GM12878 (cell line): ENCODE data around the gene KCNV2. TPM values are rescaled to one million over a fixed set of nuclear protein-coding genes. Genes with fewer than 3 reads are reported as not detected.

Source experiments
- ATAC-seq: fragments of 200-7000 bp; cut with Tn5 transposase; 3 replicates; pipeline ENCODE4 v1.9.1; 2020; ENCODE audit warnings: mild to moderate bottlenecking, moderate library complexity
- BruUV-seq: library from RNA; stranded (reverse); fragments of 400-500 nt; replicated peaks from 2 replicates; lab custom pipeline; 2021; lab: Mats Ljungman, UMichigan
- CTCF ChIA-PET: fragments of 300-600 bp; sonication (Branson Sonifier 250); formaldehyde crosslinking; extraction: SDS; loops from one replicate; lab custom pipeline; 2021; ENCODE audit warnings: inconsistent platforms; lab: Yijun Ruan, JAX
- POLR2A ChIA-PET: fragments of 350-600 bp; formaldehyde crosslinking; extraction: SDS; loops from one replicate; lab custom pipeline; 2021; ENCODE audit warnings: inconsistent platforms; lab: Charles Lee
- RAD21 ChIA-PET: fragments of 300-600 bp; sonication (Branson Sonifier 250); formaldehyde crosslinking; loops from one replicate; lab custom pipeline; 2023; ENCODE audit warnings: antibody characterized with exemption; ENCODE audit not compliant: unreplicated experiment; lab: Charles Lee
- SMC1A ChIA-PET: fragments of 300-600 bp; sonication (Branson Sonifier 250); formaldehyde crosslinking; loops from one replicate; lab custom pipeline; 2023; ENCODE audit not compliant: unreplicated experiment, uncharacterized antibody; lab: Charles Lee
- DNase-seq: peaks from one replicate; pipeline ENCODE4 v3.0.0-alpha.2; 2011; ENCODE audit warnings: low read depth, low spot score
- FAIRE-seq: peaks from 3 replicates; lab custom pipeline; 2011; peaks lifted over from hg19 to GRCh38; lab: Jason Lieb, UNC
- H2AFZ ChIP-seq: 2 replicates; pipeline ENCODE4 v1.6.0; 2011; ENCODE audit warnings: low read depth, low read length, control low read depth; ENCODE audit not compliant: control insufficient read depth
- H3K27ac ChIP-seq: 2 replicates; pipeline ENCODE4 v1.5.1; 2011; ENCODE audit warnings: control low read depth; ENCODE audit not compliant: control insufficient read depth, insufficient read depth
- H3K27me3 ChIP-seq, 2 experiments: replicated peaks in 1 of 2; 2 replicates each; pipeline versions ENCODE4 v1.6.0 to v1.6.1; 2011; ENCODE audit warnings: low read length in 1 of 2; ENCODE audit not compliant: control insufficient read depth in 2 of 2, insufficient read depth in 2 of 2
- H3K36me3 ChIP-seq, 2 experiments: 2 replicates each; pipeline ENCODE4 v1.5.1; 2011; ENCODE audit warnings: low read length in 1 of 2; ENCODE audit not compliant: control insufficient read depth in 2 of 2, insufficient read depth in 2 of 2
- H3K4me1 ChIP-seq: 2 replicates; pipeline ENCODE4 v1.6.1; 2011; ENCODE audit warnings: mild to moderate bottlenecking, low read length, moderate library complexity, mixed read lengths; ENCODE audit not compliant: control insufficient read depth, insufficient read depth
- H3K4me2 ChIP-seq: 2 replicates; pipeline ENCODE4 v1.6.0; 2011; ENCODE audit warnings: control low read depth; ENCODE audit not compliant: control insufficient read depth, insufficient read depth
- H3K4me3 ChIP-seq: fragments of 200-600 bp; sonication (generic); 2 replicates; pipeline ENCODE4 v1.5.1; 2016
- H3K79me2 ChIP-seq: 2 replicates; pipeline ENCODE4 v1.6.0; 2011; ENCODE audit warnings: low read length; ENCODE audit not compliant: control insufficient read depth, insufficient read depth
- H3K9ac ChIP-seq: 2 replicates; pipeline ENCODE4 v1.8.0; 2011; ENCODE audit warnings: low read length, control low read depth, mixed read lengths; ENCODE audit not compliant: control insufficient read depth, insufficient read depth
- H3K9me3 ChIP-seq: replicated peaks from 3 replicates; pipeline ENCODE4 v1.5.1; 2011; ENCODE audit warnings: mild to moderate bottlenecking, low read length; ENCODE audit not compliant: control insufficient read depth, insufficient read depth
- H4K20me1 ChIP-seq: 2 replicates; pipeline ENCODE4 v1.6.0; 2011; ENCODE audit not compliant: control insufficient read depth, insufficient read depth
- CREB1 ChIP-seq: IDR thresholded peaks from 2 replicates; pipeline ENCODE4 v1.6.1; 2012; ENCODE audit warnings: low read depth, mild to moderate bottlenecking, inconsistent platforms
- NRF1 ChIP-seq: conservative IDR thresholded peaks from 2 replicates; pipeline ENCODE4 v1.6.1; 2011; ENCODE audit warnings: mild to moderate bottlenecking, low read depth, low read length, improper control_type of control experiment
- RBBP5 ChIP-seq: fragments of 200-600 bp; sonication (generic); conservative IDR thresholded peaks from 2 replicates; pipeline ENCODE4 v1.6.1; 2016
- SREBF1 ChIP-seq: IDR thresholded peaks from 2 replicates; pipeline ENCODE4 v1.6.1; 2012; ENCODE audit warnings: mild to moderate bottlenecking, low read length
- WGBS: methylation state at CpG from one replicate; pipeline ENCODE4 v1.1.6; 2016; ENCODE audit warnings: low lambda C conversion rate; ENCODE audit not compliant: insufficient replicate concordance, insufficient coverage; ENCODE audit errors: missing lambda C conversion rate; 5-methylcytosine and 5-hydroxymethylcytosine counted together
- in situ Hi-C: fragments of 300-500 bp; cut with MboI; formaldehyde crosslinking; loops from 9 replicates; pipeline ENCODE4 v1.14.3; 2018; ENCODE audit warnings: mixed read lengths
- intact Hi-C: fragments of 100-400 bp; cut with micrococcal nuclease; formaldehyde crosslinking; loops from one replicate; pipeline ENCODE4 v1.14.2; 2022; ENCODE audit not compliant: unreplicated experiment
- polyA plus RNA-seq, 11 experiments: library from polyadenylated mRNA; depleted of rRNA in 4 of 11; unstranded in 6 of 11; stranded (reverse) in 5 of 11; fragments of >200 nt; fragmentation: Nextera tagmentation in 4 of 11; fragmentation: Illumina TruSeq in 1 of 11; extraction: Ambion mirVana in 4 of 11; extraction: Trizol in 1 of 11; gene quantifications; 1 replicate in 1 of 11; 2 replicates in 10 of 11; pipeline versions ENCODE4 v1.2.1 to v1.2.3, GENCODE V29; 2011 to 2016; ENCODE audit warnings: inconsistent platforms in 2 of 11, missing spikeins in 2 of 11, low read depth in 1 of 11
- total RNA-seq, 4 experiments: library from RNA; depleted of rRNA in 3 of 4; stranded (reverse); fragments of >200 nt in 3 of 4; fragmentation: Illumina TruSeq in 1 of 4; extraction: Trizol in 1 of 4; gene quantifications; 2 replicates each; pipeline versions ENCODE4 v1.2.1 to v1.2.3, GENCODE V29; 2013 to 2021
- TF ChIP-seq, protein P1 (sequence below): IDR thresholded peaks from 2 replicates; pipeline ENCODE4 v1.6.1; 2012; ENCODE audit warnings: improper control_type of control experiment, low read depth, low read length; ENCODE audit not compliant: insufficient replicate concordance
- TF ChIP-seq, protein P2 (sequence below): fragments of 450-650 bp; IDR thresholded peaks from 2 replicates; pipeline ENCODE4 v1.6.1; 2017; ENCODE audit warnings: low read depth, mild to moderate bottlenecking, moderate library complexity
- TF ChIP-seq, protein P3 (sequence below): fragments of 450-650 bp; IDR thresholded peaks from 2 replicates; pipeline ENCODE4 v1.6.1; 2017; ENCODE audit warnings: mild to moderate bottlenecking, moderate library complexity

The KCNV2 gene
- total and polyA plus RNA-seq, 10 of the 15 experiments (the other 5 are each of a cell fraction or from before 2014, with no cell fraction given), result 0.04 to 0.37 (median 0.09) TPM; not detected in 4

DNA sequence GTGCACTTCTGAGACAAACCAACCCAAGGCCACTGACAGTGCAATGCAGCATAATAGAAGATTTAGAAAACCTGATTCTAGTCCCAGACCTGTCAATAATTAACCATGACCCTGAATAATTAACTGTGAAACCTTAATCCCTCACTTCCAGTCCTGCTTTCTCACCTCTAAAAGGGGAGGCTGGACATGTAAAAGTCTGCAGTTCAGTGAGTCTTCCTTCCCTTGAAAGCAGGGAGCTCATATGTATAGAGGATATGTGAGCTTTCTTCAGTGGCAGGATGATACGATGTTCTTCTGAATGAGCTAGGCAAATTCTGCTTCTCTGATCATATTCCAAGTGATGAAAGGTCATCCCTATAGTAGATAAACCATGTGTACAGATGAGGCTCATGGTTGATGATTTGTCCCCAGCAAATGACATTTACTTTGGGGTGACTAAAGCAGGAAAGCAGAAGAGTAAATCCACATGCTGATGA lies 2.9 kb downstream of the KCNV2 start (continued):
- TF ChIP-seq, protein P1, sequence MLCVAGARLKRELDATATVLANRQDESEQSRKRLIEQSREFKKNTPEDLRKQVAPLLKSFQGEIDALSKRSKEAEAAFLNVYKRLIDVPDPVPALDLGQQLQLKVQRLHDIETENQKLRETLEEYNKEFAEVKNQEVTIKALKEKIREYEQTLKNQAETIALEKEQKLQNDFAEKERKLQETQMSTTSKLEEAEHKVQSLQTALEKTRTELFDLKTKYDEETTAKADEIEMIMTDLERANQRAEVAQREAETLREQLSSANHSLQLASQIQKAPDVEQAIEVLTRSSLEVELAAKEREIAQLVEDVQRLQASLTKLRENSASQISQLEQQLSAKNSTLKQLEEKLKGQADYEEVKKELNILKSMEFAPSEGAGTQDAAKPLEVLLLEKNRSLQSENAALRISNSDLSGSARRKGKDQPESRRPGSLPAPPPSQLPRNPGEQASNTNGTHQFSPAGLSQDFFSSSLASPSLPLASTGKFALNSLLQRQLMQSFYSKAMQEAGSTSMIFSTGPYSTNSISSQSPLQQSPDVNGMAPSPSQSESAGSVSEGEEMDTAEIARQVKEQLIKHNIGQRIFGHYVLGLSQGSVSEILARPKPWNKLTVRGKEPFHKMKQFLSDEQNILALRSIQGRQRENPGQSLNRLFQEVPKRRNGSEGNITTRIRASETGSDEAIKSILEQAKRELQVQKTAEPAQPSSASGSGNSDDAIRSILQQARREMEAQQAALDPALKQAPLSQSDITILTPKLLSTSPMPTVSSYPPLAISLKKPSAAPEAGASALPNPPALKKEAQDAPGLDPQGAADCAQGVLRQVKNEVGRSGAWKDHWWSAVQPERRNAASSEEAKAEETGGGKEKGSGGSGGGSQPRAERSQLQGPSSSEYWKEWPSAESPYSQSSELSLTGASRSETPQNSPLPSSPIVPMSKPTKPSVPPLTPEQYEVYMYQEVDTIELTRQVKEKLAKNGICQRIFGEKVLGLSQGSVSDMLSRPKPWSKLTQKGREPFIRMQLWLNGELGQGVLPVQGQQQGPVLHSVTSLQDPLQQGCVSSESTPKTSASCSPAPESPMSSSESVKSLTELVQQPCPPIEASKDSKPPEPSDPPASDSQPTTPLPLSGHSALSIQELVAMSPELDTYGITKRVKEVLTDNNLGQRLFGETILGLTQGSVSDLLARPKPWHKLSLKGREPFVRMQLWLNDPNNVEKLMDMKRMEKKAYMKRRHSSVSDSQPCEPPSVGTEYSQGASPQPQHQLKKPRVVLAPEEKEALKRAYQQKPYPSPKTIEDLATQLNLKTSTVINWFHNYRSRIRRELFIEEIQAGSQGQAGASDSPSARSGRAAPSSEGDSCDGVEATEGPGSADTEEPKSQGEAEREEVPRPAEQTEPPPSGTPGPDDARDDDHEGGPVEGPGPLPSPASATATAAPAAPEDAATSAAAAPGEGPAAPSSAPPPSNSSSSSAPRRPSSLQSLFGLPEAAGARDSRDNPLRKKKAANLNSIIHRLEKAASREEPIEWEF, result no peak
- TF ChIP-seq CREB1, result no peak
- no peak for TF ChIP-seq RBBP5
- TF ChIP-seq SREBF1, result no peak

DNA sequence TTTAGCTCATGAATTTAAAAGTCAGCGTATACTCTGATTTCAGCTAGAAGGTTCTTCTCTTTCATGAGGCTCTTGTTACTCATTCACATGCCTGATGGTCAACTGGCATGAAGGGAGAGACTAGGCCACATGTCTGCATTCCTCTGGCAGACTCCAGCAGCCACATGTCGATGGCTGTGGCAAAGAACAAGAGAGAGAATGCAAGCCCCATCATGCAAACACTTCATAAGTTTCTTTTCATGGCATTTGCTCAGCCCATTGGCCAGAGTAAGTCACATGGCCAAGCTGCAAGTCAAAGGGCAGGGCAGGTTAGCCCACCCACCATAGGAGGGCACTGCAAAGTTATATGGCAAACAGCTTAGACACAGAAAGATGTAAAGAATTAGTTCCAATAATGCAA lies 5.4 kb downstream of the KCNV2 start:
- peak; percentile 36; the same call in 1 of the 3 replicates for ATAC-seq
- Histone ChIP-seq H3K9me3 (no peaks in the 10 kb centered on the region; the same call in 2 of the 3 replicates), H3K4me2 (no peak overlapping the region), H3K36me3 (peaks cover 0 to 3% of the 10 kb centered on the region in 2 experiments; a peak in 2 of 4 replicates), H2AFZ (no peak overlapping the region), H4K20me1 (no peaks in the 10 kb centered on the region), H3K79me2 (no peaks in the 10 kb centered on the region), H3K9ac (no peak overlapping the region), H3K4me3 (no peak overlapping the region), H3K27ac (no peak overlapping the region), H3K27me3 (no peaks in the 10 kb centered on the region), H3K4me1 (no peaks in the 10 kb centered on the region; the same call in 1 of the 2 replicates)
- 90% methylated on average over 1 of the region's 2 CpGs for WGBS
- in situ Hi-C loops (loop anchor here (10.0 kb wide), 1 partner anchor 588 kb away; no protein-coding TSS in a partner anchor), intact Hi-C loops (loop anchor here (10.0 kb wide), 1 partner anchor 568 kb away; no protein-coding TSS in a partner anchor)
- ChIA-PET POLR2A (no interaction called here), SMC1A (interaction anchor here (1.1 to 1.2 kb wide), 2 partner anchors 13 to 242 kb away, joined by 3 read pairs; no protein-coding TSS in a partner anchor), CTCF (interaction anchor here (0.5 to 1.6 kb wide), 2 partner anchors 23 to 586 kb away, joined by 3 to 6 read pairs; no protein-coding TSS in a partner anchor), RAD21 (no interaction called here)
- peak; percentile 41 for FAIRE-seq
- BruUV-seq, result no TSS peak
- DNase-seq, result no peak
- no peak for TF ChIP-seq NRF1
- TF ChIP-seq, protein P2, sequence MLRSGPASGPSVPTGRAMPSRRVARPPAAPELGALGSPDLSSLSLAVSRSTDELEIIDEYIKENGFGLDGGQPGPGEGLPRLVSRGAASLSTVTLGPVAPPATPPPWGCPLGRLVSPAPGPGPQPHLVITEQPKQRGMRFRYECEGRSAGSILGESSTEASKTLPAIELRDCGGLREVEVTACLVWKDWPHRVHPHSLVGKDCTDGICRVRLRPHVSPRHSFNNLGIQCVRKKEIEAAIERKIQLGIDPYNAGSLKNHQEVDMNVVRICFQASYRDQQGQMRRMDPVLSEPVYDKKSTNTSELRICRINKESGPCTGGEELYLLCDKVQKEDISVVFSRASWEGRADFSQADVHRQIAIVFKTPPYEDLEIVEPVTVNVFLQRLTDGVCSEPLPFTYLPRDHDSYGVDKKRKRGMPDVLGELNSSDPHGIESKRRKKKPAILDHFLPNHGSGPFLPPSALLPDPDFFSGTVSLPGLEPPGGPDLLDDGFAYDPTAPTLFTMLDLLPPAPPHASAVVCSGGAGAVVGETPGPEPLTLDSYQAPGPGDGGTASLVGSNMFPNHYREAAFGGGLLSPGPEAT, result no peak
- TF ChIP-seq, protein P3, sequence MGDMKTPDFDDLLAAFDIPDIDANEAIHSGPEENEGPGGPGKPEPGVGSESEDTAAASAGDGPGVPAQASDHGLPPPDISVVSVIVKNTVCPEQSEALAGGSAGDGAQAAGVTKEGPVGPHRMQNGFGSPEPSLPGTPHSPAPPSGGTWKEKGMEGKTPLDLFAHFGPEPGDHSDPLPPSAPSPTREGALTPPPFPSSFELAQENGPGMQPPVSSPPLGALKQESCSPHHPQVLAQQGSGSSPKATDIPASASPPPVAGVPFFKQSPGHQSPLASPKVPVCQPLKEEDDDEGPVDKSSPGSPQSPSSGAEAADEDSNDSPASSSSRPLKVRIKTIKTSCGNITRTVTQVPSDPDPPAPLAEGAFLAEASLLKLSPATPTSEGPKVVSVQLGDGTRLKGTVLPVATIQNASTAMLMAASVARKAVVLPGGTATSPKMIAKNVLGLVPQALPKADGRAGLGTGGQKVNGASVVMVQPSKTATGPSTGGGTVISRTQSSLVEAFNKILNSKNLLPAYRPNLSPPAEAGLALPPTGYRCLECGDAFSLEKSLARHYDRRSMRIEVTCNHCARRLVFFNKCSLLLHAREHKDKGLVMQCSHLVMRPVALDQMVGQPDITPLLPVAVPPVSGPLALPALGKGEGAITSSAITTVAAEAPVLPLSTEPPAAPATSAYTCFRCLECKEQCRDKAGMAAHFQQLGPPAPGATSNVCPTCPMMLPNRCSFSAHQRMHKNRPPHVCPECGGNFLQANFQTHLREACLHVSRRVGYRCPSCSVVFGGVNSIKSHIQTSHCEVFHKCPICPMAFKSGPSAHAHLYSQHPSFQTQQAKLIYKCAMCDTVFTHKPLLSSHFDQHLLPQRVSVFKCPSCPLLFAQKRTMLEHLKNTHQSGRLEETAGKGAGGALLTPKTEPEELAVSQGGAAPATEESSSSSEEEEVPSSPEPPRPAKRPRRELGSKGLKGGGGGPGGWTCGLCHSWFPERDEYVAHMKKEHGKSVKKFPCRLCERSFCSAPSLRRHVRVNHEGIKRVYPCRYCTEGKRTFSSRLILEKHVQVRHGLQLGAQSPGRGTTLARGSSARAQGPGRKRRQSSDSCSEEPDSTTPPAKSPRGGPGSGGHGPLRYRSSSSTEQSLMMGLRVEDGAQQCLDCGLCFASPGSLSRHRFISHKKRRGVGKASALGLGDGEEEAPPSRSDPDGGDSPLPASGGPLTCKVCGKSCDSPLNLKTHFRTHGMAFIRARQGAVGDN, result no peak
